Upper lobe of left lung (tissue), 4 donors: Measurements from ENCODE around the gene PXN.

Source experiments
- POLR2A ChIP-seq, 4 donors: fragments of 450-650 bp; IDR thresholded peaks; one replicate each; pipeline ENCODE4 v1.5.1; 2016 to 2017; ENCODE audit warnings: antibody characterized with exemption in 4 of 4, mild to moderate bottlenecking in 2 of 4
- POLR2AphosphoS5 ChIP-seq, 2 donors: sonication (generic); formaldehyde crosslinking; IDR thresholded peaks; one replicate each; pipeline ENCODE4 v1.5.1; 2017; ENCODE audit warnings: antibody characterized with exemption in 2 of 2
- TF ChIP-seq, protein P1 (sequence below), 6 experiments: fragments of 450-650 bp in 4 of 6; fragments of 200-600 bp in 2 of 6; sonication (generic) in 2 of 6; IDR thresholded peaks; one replicate each; pipeline ENCODE4 v1.5.1; 2016 to 2019; ENCODE audit warnings: antibody characterized with exemption in 6 of 6

DNA sequence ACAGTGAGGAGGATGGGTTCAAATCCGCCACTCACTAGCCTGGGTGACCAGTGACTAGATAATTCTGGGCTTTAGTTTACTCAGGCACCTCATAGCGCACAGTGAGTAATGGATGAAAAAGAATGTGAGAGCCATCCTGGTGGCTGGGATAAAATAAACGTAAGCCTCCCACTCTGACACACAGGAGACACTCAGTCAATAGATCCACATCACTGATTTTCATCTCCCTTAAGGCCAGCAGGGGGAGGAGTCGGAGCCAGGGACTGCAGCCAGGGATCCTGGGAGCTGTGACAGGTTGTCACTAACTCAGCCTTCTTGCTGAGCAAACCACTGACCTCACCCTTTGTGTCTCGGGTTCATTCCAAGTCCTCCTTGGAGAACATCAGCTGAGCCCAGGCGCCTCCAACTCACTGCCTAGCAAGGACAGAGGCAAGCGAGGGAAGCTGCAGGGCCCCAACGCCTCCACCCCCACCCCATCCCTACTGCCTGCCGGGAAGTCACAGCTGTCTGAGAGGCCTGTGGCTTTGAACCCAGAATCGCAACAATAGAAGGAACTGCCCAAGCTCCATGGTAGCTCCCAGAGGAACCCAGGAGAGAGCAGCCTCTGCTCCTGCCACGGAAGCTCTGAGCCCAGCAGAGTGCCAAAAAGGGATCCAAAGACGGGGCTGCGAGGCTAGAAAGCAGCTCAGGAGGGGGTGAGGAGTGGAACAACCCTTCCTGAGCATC lies 30.7 kb downstream of the PXN start:
- TF ChIP-seq, protein P1, sequence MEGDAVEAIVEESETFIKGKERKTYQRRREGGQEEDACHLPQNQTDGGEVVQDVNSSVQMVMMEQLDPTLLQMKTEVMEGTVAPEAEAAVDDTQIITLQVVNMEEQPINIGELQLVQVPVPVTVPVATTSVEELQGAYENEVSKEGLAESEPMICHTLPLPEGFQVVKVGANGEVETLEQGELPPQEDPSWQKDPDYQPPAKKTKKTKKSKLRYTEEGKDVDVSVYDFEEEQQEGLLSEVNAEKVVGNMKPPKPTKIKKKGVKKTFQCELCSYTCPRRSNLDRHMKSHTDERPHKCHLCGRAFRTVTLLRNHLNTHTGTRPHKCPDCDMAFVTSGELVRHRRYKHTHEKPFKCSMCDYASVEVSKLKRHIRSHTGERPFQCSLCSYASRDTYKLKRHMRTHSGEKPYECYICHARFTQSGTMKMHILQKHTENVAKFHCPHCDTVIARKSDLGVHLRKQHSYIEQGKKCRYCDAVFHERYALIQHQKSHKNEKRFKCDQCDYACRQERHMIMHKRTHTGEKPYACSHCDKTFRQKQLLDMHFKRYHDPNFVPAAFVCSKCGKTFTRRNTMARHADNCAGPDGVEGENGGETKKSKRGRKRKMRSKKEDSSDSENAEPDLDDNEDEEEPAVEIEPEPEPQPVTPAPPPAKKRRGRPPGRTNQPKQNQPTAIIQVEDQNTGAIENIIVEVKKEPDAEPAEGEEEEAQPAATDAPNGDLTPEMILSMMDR (IDR thresholded peaks at IDR 0.05) = peak in 5 of 6 experiments; percentile 22 to 65 (median 52)
- TF ChIP-seq POLR2A (IDR thresholded peaks at IDR 0.05) (peak in 1 of 4 donors; percentile 54), POLR2AphosphoS5 (IDR thresholded peaks at IDR 0.05) (peak; percentile 80 to 82)
